ACHN (cell line): ENCODE results near the gene TCF3.
"Not testable (repeated sequence)": the region's sequence is repeated elsewhere in the genome, so short reads cannot be mapped to it uniquely, and the experiment has no call there.

Experiments
- DNase-seq: peaks from one replicate; pipeline ENCODE4 v3.0.0-alpha.2; 2015
- in situ Hi-C: cut with HindIII; loops from 2 replicates; pipeline ENCODE4 v1.10.0; 2017; ENCODE audit warnings: low sequenced_read_pairs, low pct_ligation_motif_present, low pct_unique_long_range_greater_than_20kb

TCF3 gene

DNA sequence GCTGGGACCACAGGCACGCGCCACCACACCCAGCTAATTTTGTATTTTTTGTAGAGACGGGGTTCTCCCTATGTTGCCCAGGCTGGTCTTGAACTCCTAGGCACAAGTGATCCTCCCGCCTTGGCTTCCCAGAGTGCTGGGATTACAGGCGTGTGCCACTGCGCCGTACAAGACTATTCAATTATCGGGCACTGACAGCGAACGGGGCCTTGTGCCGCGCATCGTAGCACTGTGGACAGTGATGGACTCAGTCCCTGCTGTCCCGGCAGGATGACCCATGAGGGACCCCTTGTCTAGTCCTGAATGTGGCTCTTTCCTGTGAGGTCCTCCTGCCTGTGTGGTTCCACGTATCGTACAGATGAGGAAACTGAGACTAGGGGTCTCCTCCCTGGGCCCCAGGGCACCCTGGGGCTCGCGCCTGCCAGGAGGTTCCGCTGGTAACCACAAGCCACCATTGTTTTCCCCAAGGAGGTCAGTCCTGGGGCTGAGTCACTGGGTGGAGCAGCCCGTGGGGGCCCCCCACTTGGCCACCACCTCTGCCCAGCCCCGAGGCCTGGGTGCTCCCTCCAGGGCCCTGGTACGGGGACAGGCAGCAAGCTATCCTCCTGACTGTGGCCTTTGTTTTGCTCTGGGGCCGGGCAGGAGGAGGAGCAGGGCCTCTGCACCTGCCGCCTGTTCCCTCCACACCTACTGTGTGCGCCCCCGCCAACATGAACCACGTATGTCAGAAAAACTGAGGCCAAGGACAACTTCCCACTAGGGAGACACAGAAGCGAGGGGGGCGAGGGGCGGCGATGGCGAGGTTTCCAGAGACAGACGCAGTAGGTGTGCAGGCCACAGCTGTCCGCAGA, 2.9 kb upstream of the TCF3 start:
- in situ Hi-C loops = no loop called here
- no peak for DNase-seq

DNA sequence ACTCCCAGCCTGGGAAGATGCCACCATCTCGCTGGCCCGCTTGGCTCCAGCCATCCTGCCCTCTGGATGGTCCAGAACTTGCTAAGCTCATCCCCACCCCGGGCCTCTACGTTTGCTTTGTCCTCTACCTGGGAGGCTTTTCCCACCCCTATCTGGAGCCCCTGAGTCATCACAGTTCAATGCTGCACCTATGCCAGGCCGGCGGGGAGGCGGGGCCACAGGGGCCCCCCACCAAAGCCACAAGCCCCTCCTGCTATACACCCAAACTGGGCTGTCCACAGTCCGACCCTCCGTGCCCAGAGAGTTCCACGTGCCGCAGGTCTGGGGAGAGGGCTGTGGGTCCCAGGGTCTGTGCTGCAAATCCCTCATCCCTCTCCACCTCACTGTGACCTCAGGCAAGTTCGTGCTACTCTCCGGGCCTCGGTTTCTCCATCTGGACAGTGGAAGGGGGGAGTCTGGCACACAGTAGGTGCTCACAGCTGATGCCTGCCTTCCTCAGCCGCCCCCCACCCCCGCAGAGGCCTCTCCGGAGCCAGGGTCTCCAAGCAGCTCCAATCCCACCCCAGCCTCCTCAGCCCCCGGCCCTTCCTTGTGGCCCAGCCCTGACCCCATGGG, 1.9 kb upstream of the TCF3 start:
- in situ Hi-C loops = no loop called here
- DNase-seq = no peak

DNA sequence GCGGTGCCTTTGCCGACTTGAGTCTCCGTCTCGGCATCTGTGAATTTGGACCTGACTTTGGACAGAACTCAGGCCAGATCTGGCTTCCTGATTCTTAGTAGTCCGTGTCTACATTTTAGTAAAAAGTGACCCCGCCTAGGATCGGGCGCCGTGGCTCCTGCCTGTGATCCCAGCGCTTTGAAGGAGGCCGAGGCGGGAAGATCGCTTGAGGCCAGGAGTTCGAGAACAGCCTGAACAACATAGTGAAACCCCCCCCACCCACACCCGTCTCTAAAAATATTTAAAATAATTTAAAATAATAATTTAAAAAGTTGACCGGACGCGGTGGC, 849 bp upstream of the TCF3 start:
- DNase-seq = no peak

DNA sequence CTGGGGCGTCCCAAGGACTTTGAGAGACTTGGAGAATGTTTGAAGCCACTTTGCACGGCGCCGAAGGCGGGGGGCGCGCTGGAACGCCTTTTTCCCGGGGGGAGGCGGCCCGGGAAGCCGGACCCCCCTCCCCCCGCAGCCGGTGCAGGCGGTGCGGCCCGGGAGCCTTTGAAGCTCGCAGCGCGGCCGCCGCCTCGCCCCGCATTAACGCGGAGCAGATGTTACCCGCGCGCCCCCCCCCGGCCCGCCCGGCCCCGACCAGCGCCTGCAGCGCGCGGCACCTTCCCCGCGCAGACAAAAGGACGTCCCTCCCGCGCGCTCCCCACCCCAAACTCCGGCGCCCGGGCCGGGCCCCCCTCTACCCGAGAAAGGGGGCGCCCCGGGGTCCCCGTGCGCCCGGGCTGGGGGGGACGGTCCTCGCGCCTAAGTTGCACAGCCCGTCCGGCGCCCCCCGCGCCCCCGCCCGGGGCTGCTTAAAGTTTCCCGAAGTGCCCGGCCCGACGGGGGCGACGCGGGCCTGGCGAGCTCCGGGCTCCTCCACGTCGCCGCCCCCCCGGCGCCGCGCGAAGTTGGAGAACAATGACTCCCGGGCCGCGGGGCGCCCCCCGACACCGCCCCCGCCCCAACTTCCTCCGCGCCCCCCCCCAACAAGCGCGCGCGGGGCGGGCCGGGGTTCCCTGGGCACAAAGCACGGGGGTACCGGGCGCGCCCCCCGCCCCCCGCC, 685 bp downstream of the TCF3 start:
- DNase-seq = peak; percentile 32
- in situ Hi-C loops = no loop called here

More for the DNA sequence above, 849 bp upstream of the TCF3 start:
- in situ Hi-C loops = no loop called here

DNA sequence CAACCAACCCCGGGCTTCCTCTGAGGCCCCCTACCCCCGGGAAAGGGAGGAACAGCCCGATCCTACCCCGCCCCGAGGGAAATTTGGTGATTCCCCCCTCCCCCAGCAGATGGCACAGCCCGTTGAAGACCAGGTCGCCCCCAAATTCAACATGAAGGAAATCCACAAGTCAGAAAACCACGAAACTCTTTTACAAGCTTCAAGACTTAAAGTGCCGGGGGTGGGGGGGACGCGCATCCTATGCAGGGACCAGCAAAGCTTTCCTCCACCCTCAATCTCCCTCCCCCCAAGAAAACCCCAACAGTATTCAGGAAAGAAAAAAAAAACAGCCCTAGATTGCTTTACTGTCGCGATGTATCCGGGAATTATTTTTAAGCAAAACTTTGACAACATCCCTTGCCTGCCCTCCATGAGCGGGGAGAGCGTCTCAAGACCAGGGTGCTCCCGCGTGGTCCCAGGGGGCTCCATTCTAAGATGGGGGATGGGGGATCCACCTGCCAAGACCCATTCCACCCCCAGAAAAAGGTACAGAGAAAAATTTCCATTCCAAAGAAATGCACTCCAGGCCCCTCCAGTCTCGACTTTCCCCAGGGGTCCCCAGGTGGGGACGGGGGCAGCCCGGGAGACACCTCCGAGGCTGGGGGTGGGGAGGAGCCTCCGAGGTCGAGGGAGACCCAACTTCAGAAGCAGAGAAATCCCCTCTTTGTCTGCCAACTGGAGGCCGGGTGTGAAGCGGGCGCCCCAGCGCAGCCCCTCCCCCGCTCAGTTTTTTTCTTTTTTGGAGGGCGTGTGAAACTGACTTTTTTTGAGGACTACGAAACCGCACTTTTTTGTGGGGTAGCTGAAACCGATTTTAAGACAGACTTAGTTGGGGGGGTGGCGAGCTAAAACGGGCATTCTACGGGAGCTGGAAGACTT, 1.5 kb downstream of the TCF3 start:
- in situ Hi-C loops = no loop called here
- DNase-seq = peak; percentile 22

DNA sequence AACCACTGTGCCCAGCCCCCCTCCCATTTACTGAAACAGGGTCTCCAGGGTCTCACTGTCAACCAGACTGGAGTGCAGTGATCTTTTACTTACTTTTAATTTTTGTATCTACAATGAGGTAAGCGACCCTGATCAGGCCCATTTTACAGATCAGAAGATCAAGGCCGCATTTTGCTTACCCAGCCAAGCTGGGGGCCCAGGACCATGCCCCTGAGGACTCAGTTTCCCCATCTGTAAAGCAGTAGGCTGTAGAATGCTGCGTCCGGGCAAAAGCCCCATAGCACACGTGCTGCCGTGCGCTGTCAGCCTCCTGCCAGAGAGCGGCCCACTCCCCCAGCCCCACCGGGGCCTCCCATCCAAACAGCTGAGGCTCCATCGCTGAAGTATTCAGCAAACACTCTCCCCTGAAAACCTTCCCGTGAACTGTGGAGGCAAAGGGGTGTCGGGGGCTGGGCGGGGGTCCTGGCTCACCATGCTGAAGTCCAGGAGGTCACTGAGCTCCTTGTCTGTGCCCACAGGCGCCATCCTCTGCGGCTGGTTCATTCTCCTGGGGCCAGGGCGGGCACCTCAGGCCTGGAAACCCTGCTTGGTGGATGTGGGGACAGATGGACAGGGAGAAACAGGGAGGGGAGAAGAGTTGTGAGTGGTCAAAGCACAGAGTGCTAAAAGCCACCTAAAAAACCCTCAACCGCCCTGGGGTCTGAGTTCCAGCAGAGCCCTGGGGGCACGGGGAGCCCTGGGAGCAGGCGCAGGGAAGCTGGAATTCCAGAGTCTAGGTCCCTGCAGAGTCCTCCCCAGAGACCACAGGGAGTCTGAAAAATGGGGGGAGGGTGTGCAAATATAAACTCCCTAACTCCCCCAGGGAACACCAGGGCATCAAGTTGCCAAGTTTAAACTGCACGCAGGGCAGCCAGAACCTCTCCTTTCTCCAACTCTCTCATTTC, 2.4 kb downstream of the TCF3 start:
- DNase-seq = no peak
- in situ Hi-C loops = no loop called here

DNA sequence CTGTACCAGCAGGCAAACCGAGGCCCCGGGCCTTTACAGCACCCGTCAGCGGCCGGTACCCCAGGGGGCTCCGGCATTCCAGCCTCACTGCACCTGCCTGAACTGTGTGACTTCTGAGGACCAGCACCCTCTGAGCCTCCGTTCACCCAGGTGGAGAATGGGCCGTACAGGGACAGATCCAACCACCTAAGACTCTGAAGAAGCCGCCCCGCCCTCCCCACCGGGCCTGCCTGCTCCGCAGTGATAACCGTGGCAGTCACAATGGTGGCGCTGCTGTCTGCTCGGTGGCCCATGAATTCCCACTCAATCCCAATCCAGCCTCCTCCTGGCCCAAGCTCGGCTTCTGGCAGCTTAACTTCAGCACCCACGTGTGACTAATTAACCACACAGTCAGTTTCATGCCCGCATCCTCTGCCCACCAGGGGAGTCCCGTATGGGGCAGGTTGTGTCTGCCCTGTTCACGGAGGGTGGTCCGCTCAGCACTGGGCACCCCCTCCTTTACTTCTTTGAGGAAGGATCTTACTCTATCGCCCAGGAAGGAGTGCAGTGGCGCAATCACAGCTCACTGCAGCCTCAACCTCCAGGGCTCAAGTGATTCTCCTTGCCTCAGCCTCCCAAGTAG, 3.4 kb downstream of the TCF3 start:
- no peak for DNase-seq

DNA sequence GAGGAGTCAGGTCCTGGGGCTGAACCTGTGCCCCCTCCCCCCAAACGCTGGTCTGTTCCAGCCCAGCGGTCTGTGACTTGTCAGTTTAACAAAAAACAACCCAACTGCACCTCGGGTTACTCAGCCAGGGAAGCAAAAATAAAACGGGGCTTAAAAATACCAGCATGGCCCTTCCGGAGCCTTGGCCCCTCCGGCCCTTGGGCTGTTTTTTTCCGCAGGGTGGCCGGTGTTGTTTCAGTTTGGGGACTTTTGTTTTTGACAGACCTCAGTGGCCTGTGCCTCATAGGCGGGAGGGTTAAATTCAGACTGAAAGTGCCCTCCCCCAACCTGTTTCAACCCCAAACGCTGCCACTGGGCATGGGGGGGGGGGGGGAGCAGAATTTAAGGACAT, 4.0 kb downstream of the TCF3 start:
- DNase-seq = no peak
- in situ Hi-C loops = no loop called here

More for the DNA sequence above, 3.4 kb downstream of the TCF3 start:
- in situ Hi-C loops = no loop called here

DNA sequence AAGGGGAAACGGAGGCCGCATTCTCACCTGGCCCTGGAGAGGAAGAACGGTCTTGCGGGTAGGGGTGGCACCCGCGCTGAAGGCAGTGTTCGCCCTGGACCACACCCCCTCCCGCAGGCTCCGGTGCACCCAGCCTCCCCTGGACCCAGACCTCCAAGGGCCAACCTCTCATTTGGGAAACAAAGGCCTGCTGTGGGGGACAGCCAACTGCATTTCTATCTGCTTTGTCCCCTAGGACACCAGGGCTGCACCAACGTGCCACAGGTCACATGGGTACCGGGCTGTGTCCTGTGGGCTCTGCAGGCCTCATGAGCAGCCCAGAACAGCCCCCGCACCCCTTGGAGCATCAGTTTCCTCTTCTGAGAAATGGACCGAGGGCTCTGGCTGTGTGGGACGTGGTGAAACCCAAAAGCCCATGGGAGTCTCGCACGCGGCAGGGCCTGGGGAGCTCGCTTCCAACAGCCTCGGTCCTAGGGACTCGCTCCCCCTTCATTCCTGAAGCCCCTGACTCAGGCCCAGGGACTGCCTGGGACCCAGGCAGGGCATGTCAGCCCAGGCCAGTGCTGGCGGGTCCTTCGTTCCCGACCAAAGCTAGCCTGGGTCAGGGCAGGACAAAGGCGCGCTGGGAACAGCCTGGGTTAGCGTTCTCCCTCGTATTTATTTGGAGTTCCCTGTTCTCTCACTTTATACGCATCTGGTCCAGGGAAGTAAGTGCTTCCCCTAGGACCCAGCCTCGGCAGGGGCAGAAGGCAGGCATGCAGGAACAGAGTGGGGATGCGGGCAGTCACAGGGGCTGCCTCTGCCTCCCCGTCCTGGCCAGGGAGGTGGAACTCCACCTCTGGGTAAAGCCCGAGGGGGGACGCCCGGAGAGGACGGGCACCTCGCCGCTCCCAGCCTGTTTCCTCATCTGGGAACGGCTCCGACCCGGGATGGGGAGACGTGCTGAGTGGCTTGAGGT, 4.6 kb downstream of the TCF3 start:
- DNase-seq = no peak
- in situ Hi-C loops = no loop called here

DNA sequence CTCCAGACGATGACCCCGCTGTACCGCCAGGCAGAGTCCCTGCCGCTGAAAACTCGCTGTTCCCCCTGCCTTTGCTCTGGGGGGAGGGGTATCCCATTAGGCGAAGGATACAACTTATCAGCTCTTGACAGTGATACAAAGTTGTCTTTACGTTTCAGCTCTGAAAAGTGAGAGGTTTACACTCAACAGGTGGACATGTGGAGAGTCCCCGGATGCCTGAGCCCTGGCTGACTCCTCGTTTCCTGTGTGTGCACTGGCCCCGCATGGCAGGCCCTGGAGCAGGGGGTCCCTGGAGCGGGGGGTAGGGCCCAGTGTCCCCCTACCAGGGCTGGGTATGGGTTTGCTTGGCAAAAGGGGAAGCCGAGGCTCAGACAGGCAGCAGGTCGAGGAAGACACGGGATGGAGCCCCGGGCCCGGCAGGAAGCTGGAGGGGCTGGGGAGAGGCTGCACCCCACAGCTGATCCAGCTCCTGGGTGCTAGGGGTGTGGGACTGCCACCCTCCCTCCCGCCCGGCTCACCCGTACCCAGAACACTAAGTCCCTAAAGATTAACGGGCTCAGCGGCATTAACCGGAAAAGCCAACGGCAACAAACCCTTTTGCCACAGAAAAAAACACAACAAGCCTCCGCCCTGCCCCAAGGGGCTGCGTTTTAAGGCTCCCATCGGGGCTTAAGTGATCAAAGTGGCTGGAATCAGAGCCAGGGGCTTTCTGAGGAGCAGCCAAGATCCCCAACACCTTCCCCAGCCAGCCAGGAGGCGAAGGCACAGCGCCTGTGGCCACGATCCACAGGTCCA, 5.6 kb downstream of the TCF3 start:
- no peak for DNase-seq
- in situ Hi-C loops = no loop called here

DNA sequence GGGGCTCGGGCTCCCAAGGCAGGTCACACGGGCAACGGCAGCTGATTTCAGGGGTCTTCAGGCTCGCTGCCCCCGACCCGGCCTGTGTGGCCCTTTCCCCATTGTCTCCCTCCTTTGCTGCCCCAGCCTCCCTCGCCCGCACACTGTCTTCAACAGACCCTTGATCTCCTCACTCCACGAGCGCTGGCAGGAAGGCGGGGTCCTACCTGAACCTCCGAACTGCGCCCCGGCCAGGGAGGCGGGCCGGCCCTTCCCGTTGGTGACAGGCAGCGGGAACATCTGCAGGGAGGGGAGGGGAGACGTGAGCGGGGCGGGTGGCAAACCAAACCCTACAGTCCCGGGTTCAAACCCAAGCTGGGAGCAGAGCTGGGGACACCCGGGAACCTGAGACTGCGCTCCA, 6.3 kb downstream of the TCF3 start:
- in situ Hi-C loops = no loop called here
- DNase-seq = no peak

DNA sequence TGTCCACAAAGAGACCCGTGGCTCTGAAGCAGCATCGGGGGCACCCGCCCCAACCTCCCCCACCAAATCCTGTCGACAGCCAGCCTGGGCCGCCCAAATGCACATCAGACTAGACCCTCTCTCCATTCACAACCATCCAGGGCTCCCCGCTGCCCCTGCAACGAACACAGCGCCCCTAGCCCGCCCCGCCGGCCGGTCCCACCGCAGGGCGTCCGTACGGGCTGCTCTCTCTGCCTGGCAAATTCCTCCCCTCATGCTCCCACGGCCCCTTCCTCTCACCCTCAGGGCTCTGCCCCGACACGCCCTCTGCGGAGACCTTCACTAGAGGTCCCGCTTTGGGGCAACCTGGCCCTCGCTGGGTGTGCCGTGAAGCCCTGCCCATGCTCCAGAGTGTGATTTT, 7.1 kb downstream of the TCF3 start:
- no peak for DNase-seq
- in situ Hi-C loops = no loop called here

DNA sequence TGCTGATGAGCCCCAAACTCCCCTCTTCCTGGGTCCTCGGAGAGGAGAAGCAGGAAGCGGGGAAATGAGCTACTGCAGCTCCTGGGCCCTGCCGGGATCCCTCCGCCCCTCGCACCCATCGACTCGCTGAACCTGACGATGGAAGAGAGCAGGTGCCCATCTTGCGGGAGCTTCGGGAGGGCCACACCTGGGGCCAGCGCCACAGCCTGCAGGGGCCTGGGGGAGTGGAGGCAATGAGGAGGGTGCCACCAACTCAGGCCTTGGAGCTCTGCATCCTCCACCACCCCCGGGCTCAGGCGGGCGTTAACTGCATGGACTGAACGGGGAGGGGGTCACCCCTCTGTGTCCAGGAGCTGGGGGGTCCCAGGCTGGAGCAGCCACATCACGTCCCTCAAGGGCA, 8.3 kb downstream of the TCF3 start:
- no peak for DNase-seq
- in situ Hi-C loops = no loop called here

DNA sequence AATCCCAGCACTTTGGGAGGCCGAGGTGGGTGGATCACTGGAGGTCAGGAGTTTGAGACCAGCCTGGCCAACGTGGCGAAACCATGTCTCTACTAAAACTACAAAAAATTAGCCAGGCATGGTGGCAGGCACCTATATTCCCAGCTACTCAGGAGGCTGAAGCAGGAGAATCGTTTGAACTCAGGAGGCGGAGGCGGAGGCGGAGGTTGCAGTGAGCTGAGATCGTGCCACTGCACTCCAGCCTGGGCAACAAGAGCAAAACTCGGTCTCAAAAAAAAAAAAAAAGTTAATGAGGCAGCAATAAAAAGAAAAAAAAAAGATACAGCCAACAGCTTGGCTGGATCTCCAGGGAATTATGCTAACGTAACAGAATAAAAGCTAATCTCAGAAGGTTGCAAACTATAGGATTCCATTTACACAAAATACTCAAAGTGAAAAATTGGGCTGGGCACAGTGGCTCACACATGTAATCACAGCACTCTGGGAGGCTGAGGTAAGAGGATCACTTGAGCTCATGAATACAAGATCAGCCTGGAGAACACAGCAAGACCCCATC, 11.4 kb downstream of the TCF3 start:
- in situ Hi-C loops, DNase-seq: not testable (repeated sequence)
